Natural killer cell (primary cell): ENCODE results near the gene ZNF213. TPM values are rescaled to one million over a fixed set of nuclear protein-coding genes. Genes with fewer than 3 reads are reported as not detected.

Experiments used
- ATAC-seq, 3 donors: fragments of 150-1000 bp in 2 of 3; fragments of 200-7000 bp in 1 of 3; cut with Tn5 transposase; 1 replicate in 1 of 3; 2 replicates in 2 of 3; pipeline ENCODE4 v1.10.0; 2021; ENCODE audit warnings: mild to moderate bottlenecking in 2 of 3, moderate library complexity in 2 of 3
- DNase-seq, 2 donors: peaks; one replicate each; pipeline versions ENCODE4 v3.0.0 to v3.0.0-alpha.2; 2013 to 2021; ENCODE audit warnings: mixed read lengths in 1 of 2
- H3K27ac ChIP-seq: one replicate; pipeline ENCODE4 v1.5.1; 2013; ENCODE audit warnings: mild to moderate bottlenecking, low read length
- H3K27me3 ChIP-seq: one replicate; pipeline ENCODE4 v1.6.1; 2013; ENCODE audit warnings: low read length; ENCODE audit not compliant: control insufficient read depth, insufficient read depth
- H3K36me3 ChIP-seq: one replicate; pipeline ENCODE4 v1.6.1; 2013; ENCODE audit warnings: low read length; ENCODE audit not compliant: control insufficient read depth, insufficient read depth
- H3K4me1 ChIP-seq: one replicate; pipeline ENCODE4 v1.6.1; 2013; ENCODE audit warnings: low read length; ENCODE audit not compliant: control insufficient read depth, insufficient read depth
- H3K4me3 ChIP-seq: one replicate; pipeline ENCODE4 v1.5.1; 2013; ENCODE audit warnings: low read length
- H3K9me3 ChIP-seq: one replicate; pipeline ENCODE4 v1.6.1; 2013; ENCODE audit warnings: low read length; ENCODE audit not compliant: control insufficient read depth, insufficient read depth
- H3K27ac Mint-ChIP-seq, 2 donors: one replicate each; pipeline ENCODE4 v1.8.0; 2022; ENCODE audit warnings: mild to moderate bottlenecking in 2 of 2, mixed read lengths in 2 of 2, moderate library complexity in 1 of 2
- H3K27me3 Mint-ChIP-seq, 2 donors: one replicate each; pipeline ENCODE4 v1.8.0; 2022; ENCODE audit warnings: low read depth in 2 of 2, mixed read lengths in 2 of 2
- H3K36me3 Mint-ChIP-seq: one replicate; pipeline ENCODE4 v1.8.0; 2022; ENCODE audit warnings: mixed read lengths
- H3K4me1 Mint-ChIP-seq, 2 donors: one replicate each; pipeline ENCODE4 v1.8.0; 2022; ENCODE audit warnings: mixed read lengths in 2 of 2
- H3K4me3 Mint-ChIP-seq: one replicate; pipeline ENCODE4 v1.8.0; 2022; ENCODE audit warnings: mild to moderate bottlenecking, moderate library complexity, mixed read lengths
- H3K9me3 Mint-ChIP-seq, 2 donors: one replicate each; pipeline ENCODE4 v1.8.0; 2022; ENCODE audit warnings: mixed read lengths in 2 of 2
- WGBS: methylation state at CpG from one replicate; pipeline ENCODE4 v1.1.7; 2013; ENCODE audit warnings: missing lambda C conversion rate; ENCODE audit not compliant: insufficient coverage; 5-methylcytosine and 5-hydroxymethylcytosine counted together
- intact Hi-C: fragments of 100-400 bp; cut with micrococcal nuclease; formaldehyde crosslinking; loops from one replicate; pipeline ENCODE4 v1.14.2; 2022
- total RNA-seq, 4 donors: library from RNA; stranded (reverse); fragments of 120-200 nt in 1 of 4; gene quantifications; one replicate each; pipeline versions ENCODE4 v1.2.3 to v1.2.4, GENCODE V29; 2013 to 2022
- TF ChIP-seq, protein P1 (sequence below): fragments of 200-600 bp; IDR thresholded peaks from one replicate; pipeline ENCODE4 v1.8.0; 2022; ENCODE audit warnings: antibody characterized with exemption

The ZNF213 gene
- total RNA-seq, 3 donors from 2014 or later (not counting 1 experiment from before 2014, with no cell fraction given), result 4.8 to 6.8 (median 5.1) TPM

DNA sequence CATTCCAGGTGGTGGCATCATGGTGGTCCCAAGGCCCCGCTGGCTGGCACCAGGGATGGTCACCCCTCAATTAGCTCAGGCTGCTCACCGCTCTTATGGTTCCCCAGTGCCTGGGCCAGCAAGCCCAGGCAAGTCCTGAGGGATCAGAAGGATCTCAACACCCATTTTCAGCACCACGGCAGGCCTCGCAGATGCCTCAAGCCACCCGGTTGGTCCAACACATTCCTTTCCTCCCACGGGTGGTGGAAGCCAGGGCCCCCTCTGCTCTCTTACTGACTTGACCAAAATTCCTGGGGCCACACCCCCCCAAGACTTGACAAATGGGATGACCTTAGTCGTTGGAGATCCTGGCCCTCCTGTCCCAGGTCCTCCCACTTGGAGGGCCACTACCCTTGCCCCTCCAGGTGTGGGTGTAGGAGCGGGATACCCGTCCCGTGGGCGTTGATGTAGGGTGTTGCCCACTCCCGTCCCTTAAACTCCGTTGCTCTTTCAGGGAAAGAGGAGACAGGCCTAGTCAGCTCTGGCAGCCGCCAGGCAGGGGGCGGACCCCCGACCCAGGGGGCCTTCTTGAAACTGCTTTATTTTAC, 16.5 kb upstream of the ZNF213 start:
- H3K36me3 ChIP-seq, result no peaks in the 10 kb centered on the region
- peaks cover under 1% of the 10 kb centered on the region in 2 donors for H3K4me1 Mint-ChIP-seq
- no peak overlapping the region for H3K4me3 ChIP-seq
- H3K27ac Mint-ChIP-seq, result no peak overlapping the region
- 92% methylated on average over 16 of the region's 16 CpGs for WGBS
- H3K27ac ChIP-seq, result no peak overlapping the region
- no peaks in the 10 kb centered on the region for H3K27me3 ChIP-seq
- no peaks in the 10 kb centered on the region for H3K27me3 Mint-ChIP-seq
- no peaks in the 10 kb centered on the region for H3K9me3 ChIP-seq
- ATAC-seq, result no peak
- intact Hi-C loops, result no loop called here
- no peak overlapping the region for H3K4me3 Mint-ChIP-seq
- H3K9me3 Mint-ChIP-seq, result no peaks in the 10 kb centered on the region
- DNase-seq, result no peak
- H3K36me3 Mint-ChIP-seq, result no peaks in the 10 kb centered on the region
- peaks cover under 1% of the 10 kb centered on the region for H3K4me1 ChIP-seq
- TF ChIP-seq, protein P1, sequence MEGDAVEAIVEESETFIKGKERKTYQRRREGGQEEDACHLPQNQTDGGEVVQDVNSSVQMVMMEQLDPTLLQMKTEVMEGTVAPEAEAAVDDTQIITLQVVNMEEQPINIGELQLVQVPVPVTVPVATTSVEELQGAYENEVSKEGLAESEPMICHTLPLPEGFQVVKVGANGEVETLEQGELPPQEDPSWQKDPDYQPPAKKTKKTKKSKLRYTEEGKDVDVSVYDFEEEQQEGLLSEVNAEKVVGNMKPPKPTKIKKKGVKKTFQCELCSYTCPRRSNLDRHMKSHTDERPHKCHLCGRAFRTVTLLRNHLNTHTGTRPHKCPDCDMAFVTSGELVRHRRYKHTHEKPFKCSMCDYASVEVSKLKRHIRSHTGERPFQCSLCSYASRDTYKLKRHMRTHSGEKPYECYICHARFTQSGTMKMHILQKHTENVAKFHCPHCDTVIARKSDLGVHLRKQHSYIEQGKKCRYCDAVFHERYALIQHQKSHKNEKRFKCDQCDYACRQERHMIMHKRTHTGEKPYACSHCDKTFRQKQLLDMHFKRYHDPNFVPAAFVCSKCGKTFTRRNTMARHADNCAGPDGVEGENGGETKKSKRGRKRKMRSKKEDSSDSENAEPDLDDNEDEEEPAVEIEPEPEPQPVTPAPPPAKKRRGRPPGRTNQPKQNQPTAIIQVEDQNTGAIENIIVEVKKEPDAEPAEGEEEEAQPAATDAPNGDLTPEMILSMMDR, result no peak

DNA sequence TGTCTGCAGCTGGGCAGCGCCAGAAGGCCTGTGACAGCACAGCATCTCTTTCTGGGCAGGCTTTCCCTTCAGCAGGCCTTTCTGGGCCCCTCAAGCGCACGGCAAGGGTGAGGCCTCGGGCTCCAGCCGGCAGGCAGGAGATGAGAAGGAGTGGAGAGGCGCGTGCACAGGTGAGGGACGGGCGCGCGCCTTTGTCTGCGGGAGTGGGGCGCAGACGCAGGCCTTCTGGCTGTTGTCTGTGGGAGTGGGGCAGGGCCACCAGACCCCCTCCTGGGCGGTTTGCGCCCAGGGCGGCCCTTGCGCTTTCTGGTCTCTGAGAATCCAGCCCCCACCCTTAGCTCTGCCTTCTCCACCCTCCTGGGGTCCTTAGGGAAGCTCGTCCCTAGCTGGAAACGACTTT, 16.0 kb upstream of the ZNF213 start:
- Histone ChIP-seq H3K27ac (no peak overlapping the region), H3K36me3 (no peaks in the 10 kb centered on the region), H3K4me3 (no peak overlapping the region), H3K27me3 (no peaks in the 10 kb centered on the region), H3K9me3 (no peaks in the 10 kb centered on the region), H3K4me1 (peaks cover 6% of the 10 kb centered on the region)
- WGBS, result 95% methylated on average over 20 of the region's 20 CpGs
- H3K4me1 Mint-ChIP-seq, result peaks cover 6% of the 10 kb centered on the region in 2 donors
- H3K27ac Mint-ChIP-seq, result no peak overlapping the region
- no peak for DNase-seq
- H3K9me3 Mint-ChIP-seq, result no peaks in the 10 kb centered on the region
- TF ChIP-seq, protein P1, result no peak
- H3K4me3 Mint-ChIP-seq, result no peak overlapping the region
- H3K27me3 Mint-ChIP-seq, result no peaks in the 10 kb centered on the region
- ATAC-seq, result no peak
- intact Hi-C loops, result no loop called here
- H3K36me3 Mint-ChIP-seq, result no peaks in the 10 kb centered on the region

DNA sequence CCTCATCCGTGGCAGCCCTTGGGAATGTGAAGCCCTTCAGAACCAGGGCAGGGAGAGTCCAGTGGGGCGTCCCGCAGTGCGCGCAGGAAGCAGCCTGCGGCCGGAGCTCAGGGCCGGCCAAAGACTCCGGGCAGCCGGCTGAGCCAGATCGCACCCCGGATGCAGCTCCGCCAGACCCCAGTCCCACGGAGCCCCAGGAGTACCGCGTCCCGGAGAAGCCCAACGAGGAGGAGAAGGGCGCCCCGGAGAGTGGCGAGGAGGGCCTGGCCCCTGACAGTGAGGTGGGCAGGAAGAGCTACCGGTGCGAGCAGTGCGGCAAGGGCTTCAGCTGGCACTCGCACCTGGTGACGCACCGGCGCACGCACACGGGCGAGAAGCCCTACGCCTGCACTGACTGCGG, 15.5 kb upstream of the ZNF213 start:
- Histone ChIP-seq H3K4me1 (peaks cover 8% of the 10 kb centered on the region), H3K27me3 (no peaks in the 10 kb centered on the region), H3K36me3 (no peaks in the 10 kb centered on the region), H3K9me3 (no peaks in the 10 kb centered on the region), H3K4me3 (no peak overlapping the region), H3K27ac (no peak overlapping the region)
- Mint-ChIP-seq H3K27ac (no peak overlapping the region), H3K27me3 (no peaks in the 10 kb centered on the region), H3K4me3 (no peak overlapping the region), H3K4me1 (peaks cover 6 to 11% of the 10 kb centered on the region in 2 donors), H3K36me3 (no peaks in the 10 kb centered on the region), H3K9me3 (no peaks in the 10 kb centered on the region)
- intact Hi-C loops, result no loop called here
- TF ChIP-seq, protein P1, result no peak
- ATAC-seq (no peak), DNase-seq (no peak)
- 97% methylated on average over 33 of the region's 33 CpGs for WGBS
